ENCODE results near the gene GARNL3.

The GARNL3 gene

GRCh38 chr9:127250896-127251391 is 13.6 kb upstream of the GARNL3 start:
- DNase-seq (ENCODE audit: low read depth in 1 of 2, low spot score in 1 of 2): no peak
- TF ChIP-seq SPI1 (IDR thresholded peaks at IDR 0.05; ENCODE audit: borderline replicate concordance, low read depth): no peak
- TF ChIP-seq, protein P1, sequence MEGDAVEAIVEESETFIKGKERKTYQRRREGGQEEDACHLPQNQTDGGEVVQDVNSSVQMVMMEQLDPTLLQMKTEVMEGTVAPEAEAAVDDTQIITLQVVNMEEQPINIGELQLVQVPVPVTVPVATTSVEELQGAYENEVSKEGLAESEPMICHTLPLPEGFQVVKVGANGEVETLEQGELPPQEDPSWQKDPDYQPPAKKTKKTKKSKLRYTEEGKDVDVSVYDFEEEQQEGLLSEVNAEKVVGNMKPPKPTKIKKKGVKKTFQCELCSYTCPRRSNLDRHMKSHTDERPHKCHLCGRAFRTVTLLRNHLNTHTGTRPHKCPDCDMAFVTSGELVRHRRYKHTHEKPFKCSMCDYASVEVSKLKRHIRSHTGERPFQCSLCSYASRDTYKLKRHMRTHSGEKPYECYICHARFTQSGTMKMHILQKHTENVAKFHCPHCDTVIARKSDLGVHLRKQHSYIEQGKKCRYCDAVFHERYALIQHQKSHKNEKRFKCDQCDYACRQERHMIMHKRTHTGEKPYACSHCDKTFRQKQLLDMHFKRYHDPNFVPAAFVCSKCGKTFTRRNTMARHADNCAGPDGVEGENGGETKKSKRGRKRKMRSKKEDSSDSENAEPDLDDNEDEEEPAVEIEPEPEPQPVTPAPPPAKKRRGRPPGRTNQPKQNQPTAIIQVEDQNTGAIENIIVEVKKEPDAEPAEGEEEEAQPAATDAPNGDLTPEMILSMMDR (IDR thresholded peaks at IDR 0.05; ENCODE audit: insufficient read depth, low read length): no peak
- TF ChIP-seq REST (IDR thresholded peaks at IDR 0.05; ENCODE audit: insufficient replicate concordance, low read depth): no peak
- Histone ChIP-seq H3K4me3 (replicated peaks; ENCODE audit: insufficient read depth, low read length) (no peak overlapping the region), H3K27me3 (ENCODE audit: insufficient read depth, poor library complexity, severe bottlenecking) (peaks cover 4% of the 10 kb centered on the region), H3K27ac (replicated peaks) (no peak overlapping the region)

- no peak for DNase-seq (ENCODE audit: low read depth in 1 of 2, low spot score in 1 of 2)
- H3K27me3 ChIP-seq (ENCODE audit: insufficient read depth, poor library complexity, severe bottlenecking): peaks cover 5% of the 10 kb centered on the region
- H3K4me3 ChIP-seq (replicated peaks; ENCODE audit: insufficient read depth, low read length): no peak overlapping the region
- H3K27ac ChIP-seq (replicated peaks): no peak overlapping the region
- TF ChIP-seq, protein P1 (IDR thresholded peaks at IDR 0.05; ENCODE audit: insufficient read depth, low read length): no peak
- no peak for TF ChIP-seq REST (IDR thresholded peaks at IDR 0.05; ENCODE audit: insufficient replicate concordance, low read depth)
Observed at GRCh38 chr9:127252410-127253318, 11.9 kb upstream of the GARNL3 start.

- no peak overlapping the region for H3K27ac ChIP-seq (replicated peaks)
- no peak for DNase-seq (ENCODE audit: low read depth in 1 of 2, low spot score in 1 of 2)
- peaks cover 5% of the 10 kb centered on the region for H3K27me3 ChIP-seq (ENCODE audit: insufficient read depth, poor library complexity, severe bottlenecking)
- no peak for TF ChIP-seq GABPA (IDR thresholded peaks at IDR 0.05; ENCODE audit: low read depth)
- TF ChIP-seq POLR2AphosphoS5 (IDR thresholded peaks at IDR 0.05; ENCODE audit: low read depth): no peak
- no peak for TF ChIP-seq SPI1 (IDR thresholded peaks at IDR 0.05; ENCODE audit: borderline replicate concordance, low read depth)
- TF ChIP-seq, protein P1 (IDR thresholded peaks at IDR 0.05; ENCODE audit: insufficient read depth, low read length): no peak
- TF ChIP-seq REST (IDR thresholded peaks at IDR 0.05; ENCODE audit: insufficient replicate concordance, low read depth): no peak
- no peak overlapping the region for H3K4me3 ChIP-seq (replicated peaks; ENCODE audit: insufficient read depth, low read length)
Observed at GRCh38 chr9:127253446-127253845, 11.1 kb upstream of the GARNL3 start.

Measured in HL-60 (cell line).